ENCODE results near the gene S100A14. TPM values are rescaled to one million over a fixed set of nuclear protein-coding genes. Genes with fewer than 3 reads are reported as not detected.

The S100A14 gene
- polyA plus RNA-seq, 1 of the 3 experiments (the other 2 are of a cell fraction) = 0.15 TPM

GRCh38 chr1:153635872-153636271 lies 19.7 kb upstream of the S100A14 start:
- H3K9ac ChIP-seq = no peak overlapping the region
- 74% methylated on average over 7 of the region's 7 CpGs for WGBS (ENCODE audit: low lambda C conversion rate)
- no peaks in the 10 kb centered on the region; a peak in 1 of 4 replicates for H3K4me1 ChIP-seq (ENCODE audit: control insufficient read depth in 1 of 2, insufficient read depth in 2 of 2, low read depth in 1 of 2, low read length in 1 of 2)
- peaks cover 66% of the 10 kb centered on the region for H3K79me2 ChIP-seq (ENCODE audit: insufficient read depth)
- no peak overlapping the region for H3K27ac ChIP-seq (ENCODE audit: low read depth in 2 of 2, low read length in 1 of 2)
- no peaks in the 10 kb centered on the region for H3K9me2 ChIP-seq
- peak overlapping the region; percentile 88 for H3K4me2 ChIP-seq
- ChIA-PET POLR2A (interaction anchor here (2.6 kb wide), 1 partner anchor 11 kb away, joined by 32 read pairs; no protein-coding TSS in a partner anchor), CTCF (interaction anchor here (2.1 kb wide), 1 partner anchor 125 kb away, joined by 11 read pairs; no protein-coding TSS in a partner anchor)
- peaks cover 3% of the 10 kb centered on the region; the same call in 1 of the 2 replicates for H4K20me1 ChIP-seq (ENCODE audit: insufficient read depth)
- H3F3A ChIP-seq (replicated peaks; ENCODE audit: insufficient read depth) = peaks cover 24% of the 10 kb centered on the region
- H3K9me3 ChIP-seq = no peaks in the 10 kb centered on the region
- DNase-seq = no peak
- H3K4me3 ChIP-seq (ENCODE audit: low read depth in 2 of 2, low read length in 1 of 2) = peak overlapping the region in 1 of 2 experiments; percentile 97; a peak in 2 of 4 replicates
- peaks cover 40 to 55% of the 10 kb centered on the region in 2 experiments for H3K36me3 ChIP-seq (replicated peaks in 1 of 2; ENCODE audit: control insufficient read depth in 1 of 2, insufficient read depth in 2 of 2, low read length in 1 of 2)
- no peak overlapping the region for H2AFZ ChIP-seq (ENCODE audit: low read depth)
- H3K27me3 ChIP-seq (ENCODE audit: insufficient read depth) = no peaks in the 10 kb centered on the region
- TF ChIP-seq, protein P1, sequence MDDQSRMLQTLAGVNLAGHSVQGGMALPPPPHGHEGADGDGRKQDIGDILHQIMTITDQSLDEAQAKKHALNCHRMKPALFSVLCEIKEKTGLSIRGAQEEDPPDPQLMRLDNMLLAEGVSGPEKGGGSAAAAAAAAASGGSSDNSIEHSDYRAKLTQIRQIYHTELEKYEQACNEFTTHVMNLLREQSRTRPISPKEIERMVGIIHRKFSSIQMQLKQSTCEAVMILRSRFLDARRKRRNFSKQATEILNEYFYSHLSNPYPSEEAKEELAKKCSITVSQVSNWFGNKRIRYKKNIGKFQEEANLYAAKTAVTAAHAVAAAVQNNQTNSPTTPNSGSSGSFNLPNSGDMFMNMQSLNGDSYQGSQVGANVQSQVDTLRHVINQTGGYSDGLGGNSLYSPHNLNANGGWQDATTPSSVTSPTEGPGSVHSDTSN (IDR thresholded peaks at IDR 0.05) = no peak
- TF ChIP-seq FOXJ3 (CRISPR knock-in tag; IDR thresholded peaks at IDR 0.05) (no peak), FOSL2 (IDR thresholded peaks at IDR 0.05; ENCODE audit: borderline replicate concordance, low read depth) (no peak), EP300 (IDR thresholded peaks at IDR 0.05; ENCODE audit: borderline replicate concordance in 1 of 2, low read depth in 1 of 2, low read length in 1 of 2) (no peak)
- TF ChIP-seq, protein P2, sequence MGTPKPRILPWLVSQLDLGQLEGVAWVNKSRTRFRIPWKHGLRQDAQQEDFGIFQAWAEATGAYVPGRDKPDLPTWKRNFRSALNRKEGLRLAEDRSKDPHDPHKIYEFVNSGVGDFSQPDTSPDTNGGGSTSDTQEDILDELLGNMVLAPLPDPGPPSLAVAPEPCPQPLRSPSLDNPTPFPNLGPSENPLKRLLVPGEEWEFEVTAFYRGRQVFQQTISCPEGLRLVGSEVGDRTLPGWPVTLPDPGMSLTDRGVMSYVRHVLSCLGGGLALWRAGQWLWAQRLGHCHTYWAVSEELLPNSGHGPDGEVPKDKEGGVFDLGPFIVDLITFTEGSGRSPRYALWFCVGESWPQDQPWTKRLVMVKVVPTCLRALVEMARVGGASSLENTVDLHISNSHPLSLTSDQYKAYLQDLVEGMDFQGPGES (IDR thresholded peaks at IDR 0.05; ENCODE audit: low read depth, low read length) = no peak

DNA sequence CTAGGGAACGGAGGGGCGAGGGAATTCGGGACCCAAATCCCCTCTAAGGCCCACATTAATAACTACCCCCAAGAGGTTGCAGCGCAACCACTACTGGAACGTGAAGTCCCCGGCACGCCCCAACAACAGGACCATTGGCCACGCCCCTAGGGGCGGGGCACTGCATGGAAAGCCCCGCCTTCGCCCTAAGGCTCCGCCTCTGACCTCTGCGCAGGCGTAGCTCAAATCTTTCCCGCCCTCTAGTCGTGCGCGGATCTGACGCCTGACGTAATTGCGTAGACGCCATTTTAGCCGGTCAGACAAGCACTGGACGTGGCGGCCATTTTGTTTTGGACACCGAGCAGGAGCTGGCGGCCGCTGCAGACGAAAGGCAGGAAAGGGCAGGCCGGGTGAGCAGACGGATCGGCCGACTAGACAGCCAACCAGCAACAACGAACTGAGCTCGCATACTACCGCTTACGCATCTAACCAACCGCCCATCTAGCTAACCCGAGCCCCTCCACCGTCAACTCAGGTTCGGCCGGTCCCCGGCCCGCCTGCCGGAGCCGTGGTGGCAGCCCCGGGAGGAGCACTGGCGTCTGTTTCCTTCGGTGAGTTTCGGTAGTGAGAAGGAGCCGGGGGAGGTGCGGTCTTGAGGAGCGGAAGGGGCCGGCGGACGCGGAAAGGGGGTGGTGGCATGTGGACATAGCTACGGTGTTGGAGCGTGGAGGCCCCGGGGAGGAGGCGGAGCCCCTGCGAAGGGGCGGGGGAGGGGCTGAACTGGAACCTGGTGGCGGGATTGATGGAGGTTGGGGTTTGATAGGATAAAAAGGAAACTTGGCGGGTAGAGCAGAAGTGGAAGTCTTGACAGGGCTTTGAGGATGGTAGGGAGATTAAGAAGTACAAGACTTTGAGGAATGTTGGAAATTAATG lies 17.9 kb upstream of the S100A14 start, which contains the start of gene CHTOP:
TSS of gene CHTOP (plus strand) at position 313 of the 912 bp plus-strand sequence. CDS start 2,523 bp downstream, outside the sequence.
- H3K4me2 ChIP-seq = peak within 1 kb of the TSS; percentile 90
- peak within 1 kb of the TSS; percentile 91 to 97 for H3K4me3 ChIP-seq (ENCODE audit: low read depth in 2 of 2, low read length in 1 of 2)
- no peak within 1 kb of the TSS for H2AFZ ChIP-seq (ENCODE audit: low read depth)
- peaks cover 20% of the 10 kb centered on the region for H3F3A ChIP-seq (replicated peaks; ENCODE audit: insufficient read depth)
- peaks cover 3% of the 10 kb centered on the region; the same call in 1 of the 2 replicates for H4K20me1 ChIP-seq (ENCODE audit: insufficient read depth)
- DNase-seq = peak; percentile 94
- H3K9ac ChIP-seq = peak within 1 kb of the TSS; percentile 100
- POLR2A ChIA-PET = interaction anchor here (0.6 to 2.6 kb wide), 13 partner anchors 13 to 356 kb away, joined by 3 to 32 read pairs (median 3); partner anchors contain the start of genes RPS27, S100A14 and SNAPIN
- peaks cover 29 to 36% of the 10 kb centered on the region in 2 experiments for H3K36me3 ChIP-seq (replicated peaks in 1 of 2; ENCODE audit: control insufficient read depth in 1 of 2, insufficient read depth in 2 of 2, low read length in 1 of 2)
- peaks cover 53% of the 10 kb centered on the region for H3K79me2 ChIP-seq (ENCODE audit: insufficient read depth)
- H3K9me2 ChIP-seq = no peaks in the 10 kb centered on the region
- H3K4me1 ChIP-seq (ENCODE audit: control insufficient read depth in 1 of 2, insufficient read depth in 2 of 2, low read depth in 1 of 2, low read length in 1 of 2) = no peaks in the 10 kb centered on the region; a peak in 1 of 4 replicates
- H3K9me3 ChIP-seq = no peaks in the 10 kb centered on the region
- CTCF ChIA-PET = interaction anchor here (1.0 to 2.7 kb wide), 9 partner anchors 10 to 351 kb away, joined by 3 to 11 read pairs (median 6); partner anchors contain the start of gene S100A14
- WGBS (ENCODE audit: low lambda C conversion rate) = 5% methylated on average over 37 of the region's 65 CpGs
- H3K27me3 ChIP-seq (ENCODE audit: insufficient read depth) = no peaks in the 10 kb centered on the region
- H3K27ac ChIP-seq (ENCODE audit: low read depth in 2 of 2, low read length in 1 of 2) = peak within 1 kb of the TSS; percentile 100
- no peak for TF ChIP-seq SIN3A (IDR thresholded peaks at IDR 0.05; ENCODE audit: borderline replicate concordance, low read depth, low read length)
- TF ChIP-seq EP300 (IDR thresholded peaks at IDR 0.05; ENCODE audit: borderline replicate concordance in 1 of 2, low read depth in 1 of 2, low read length in 1 of 2) = no peak
- TF ChIP-seq, protein P1 (IDR thresholded peaks at IDR 0.05) = 0 out of 2 replicates have a peak, but pooled peaks have one; percentile 14
- TF ChIP-seq, protein P3, sequence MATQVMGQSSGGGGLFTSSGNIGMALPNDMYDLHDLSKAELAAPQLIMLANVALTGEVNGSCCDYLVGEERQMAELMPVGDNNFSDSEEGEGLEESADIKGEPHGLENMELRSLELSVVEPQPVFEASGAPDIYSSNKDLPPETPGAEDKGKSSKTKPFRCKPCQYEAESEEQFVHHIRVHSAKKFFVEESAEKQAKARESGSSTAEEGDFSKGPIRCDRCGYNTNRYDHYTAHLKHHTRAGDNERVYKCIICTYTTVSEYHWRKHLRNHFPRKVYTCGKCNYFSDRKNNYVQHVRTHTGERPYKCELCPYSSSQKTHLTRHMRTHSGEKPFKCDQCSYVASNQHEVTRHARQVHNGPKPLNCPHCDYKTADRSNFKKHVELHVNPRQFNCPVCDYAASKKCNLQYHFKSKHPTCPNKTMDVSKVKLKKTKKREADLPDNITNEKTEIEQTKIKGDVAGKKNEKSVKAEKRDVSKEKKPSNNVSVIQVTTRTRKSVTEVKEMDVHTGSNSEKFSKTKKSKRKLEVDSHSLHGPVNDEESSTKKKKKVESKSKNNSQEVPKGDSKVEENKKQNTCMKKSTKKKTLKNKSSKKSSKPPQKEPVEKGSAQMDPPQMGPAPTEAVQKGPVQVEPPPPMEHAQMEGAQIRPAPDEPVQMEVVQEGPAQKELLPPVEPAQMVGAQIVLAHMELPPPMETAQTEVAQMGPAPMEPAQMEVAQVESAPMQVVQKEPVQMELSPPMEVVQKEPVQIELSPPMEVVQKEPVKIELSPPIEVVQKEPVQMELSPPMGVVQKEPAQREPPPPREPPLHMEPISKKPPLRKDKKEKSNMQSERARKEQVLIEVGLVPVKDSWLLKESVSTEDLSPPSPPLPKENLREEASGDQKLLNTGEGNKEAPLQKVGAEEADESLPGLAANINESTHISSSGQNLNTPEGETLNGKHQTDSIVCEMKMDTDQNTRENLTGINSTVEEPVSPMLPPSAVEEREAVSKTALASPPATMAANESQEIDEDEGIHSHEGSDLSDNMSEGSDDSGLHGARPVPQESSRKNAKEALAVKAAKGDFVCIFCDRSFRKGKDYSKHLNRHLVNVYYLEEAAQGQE (IDR thresholded peaks at IDR 0.05; ENCODE audit: low read depth, low read length) = 0 out of 2 replicates have a peak, but pooled peaks have one; percentile 13
- TF ChIP-seq, protein P4, sequence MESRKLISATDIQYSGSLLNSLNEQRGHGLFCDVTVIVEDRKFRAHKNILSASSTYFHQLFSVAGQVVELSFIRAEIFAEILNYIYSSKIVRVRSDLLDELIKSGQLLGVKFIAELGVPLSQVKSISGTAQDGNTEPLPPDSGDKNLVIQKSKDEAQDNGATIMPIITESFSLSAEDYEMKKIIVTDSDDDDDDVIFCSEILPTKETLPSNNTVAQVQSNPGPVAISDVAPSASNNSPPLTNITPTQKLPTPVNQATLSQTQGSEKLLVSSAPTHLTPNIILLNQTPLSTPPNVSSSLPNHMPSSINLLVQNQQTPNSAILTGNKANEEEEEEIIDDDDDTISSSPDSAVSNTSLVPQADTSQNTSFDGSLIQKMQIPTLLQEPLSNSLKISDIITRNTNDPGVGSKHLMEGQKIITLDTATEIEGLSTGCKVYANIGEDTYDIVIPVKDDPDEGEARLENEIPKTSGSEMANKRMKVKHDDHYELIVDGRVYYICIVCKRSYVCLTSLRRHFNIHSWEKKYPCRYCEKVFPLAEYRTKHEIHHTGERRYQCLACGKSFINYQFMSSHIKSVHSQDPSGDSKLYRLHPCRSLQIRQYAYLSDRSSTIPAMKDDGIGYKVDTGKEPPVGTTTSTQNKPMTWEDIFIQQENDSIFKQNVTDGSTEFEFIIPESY (IDR thresholded peaks at IDR 0.05; ENCODE audit: borderline replicate concordance, low read depth) = no peak
- TF ChIP-seq, protein P5, sequence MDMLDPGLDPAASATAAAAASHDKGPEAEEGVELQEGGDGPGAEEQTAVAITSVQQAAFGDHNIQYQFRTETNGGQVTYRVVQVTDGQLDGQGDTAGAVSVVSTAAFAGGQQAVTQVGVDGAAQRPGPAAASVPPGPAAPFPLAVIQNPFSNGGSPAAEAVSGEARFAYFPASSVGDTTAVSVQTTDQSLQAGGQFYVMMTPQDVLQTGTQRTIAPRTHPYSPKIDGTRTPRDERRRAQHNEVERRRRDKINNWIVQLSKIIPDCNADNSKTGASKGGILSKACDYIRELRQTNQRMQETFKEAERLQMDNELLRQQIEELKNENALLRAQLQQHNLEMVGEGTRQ (IDR thresholded peaks at IDR 0.05; ENCODE audit: borderline replicate concordance, low read depth, low read length) = no peak
- peak; percentile 98 for TF ChIP-seq NRF1 (IDR thresholded peaks at IDR 0.05; ENCODE audit: low read depth, low read length)
- TF ChIP-seq SMC3 (IDR thresholded peaks at IDR 0.05; ENCODE audit: low read depth, low read length) = no peak

All from SK-N-SH (cell line).